GM12878 (cell line): ENCODE measurements around the gene ABHD17A. TPM values are rescaled to one million over a fixed set of nuclear protein-coding genes. Genes with fewer than 3 reads are reported as not detected.

Source experiments
- ATAC-seq: fragments of 200-7000 bp; cut with Tn5 transposase; 3 replicates; pipeline ENCODE4 v1.9.1; 2020; ENCODE audit warnings: mild to moderate bottlenecking, moderate library complexity
- BruUV-seq: library from RNA; stranded (reverse); fragments of 400-500 nt; replicated peaks from 2 replicates; lab custom pipeline; 2021; lab: Mats Ljungman, UMichigan
- CTCF ChIA-PET: fragments of 300-600 bp; sonication (Branson Sonifier 250); formaldehyde crosslinking; extraction: SDS; loops from one replicate; lab custom pipeline; 2021; ENCODE audit warnings: inconsistent platforms; lab: Yijun Ruan, JAX
- POLR2A ChIA-PET: fragments of 350-600 bp; formaldehyde crosslinking; extraction: SDS; loops from one replicate; lab custom pipeline; 2021; ENCODE audit warnings: inconsistent platforms; lab: Charles Lee
- RAD21 ChIA-PET: fragments of 300-600 bp; sonication (Branson Sonifier 250); formaldehyde crosslinking; loops from one replicate; lab custom pipeline; 2023; ENCODE audit warnings: antibody characterized with exemption; ENCODE audit not compliant: unreplicated experiment; lab: Charles Lee
- SMC1A ChIA-PET: fragments of 300-600 bp; sonication (Branson Sonifier 250); formaldehyde crosslinking; loops from one replicate; lab custom pipeline; 2023; ENCODE audit not compliant: unreplicated experiment, uncharacterized antibody; lab: Charles Lee
- DNase-seq: peaks from one replicate; pipeline ENCODE4 v3.0.0-alpha.2; 2011; ENCODE audit warnings: low read depth, low spot score
- FAIRE-seq: peaks from 3 replicates; lab custom pipeline; 2011; peaks lifted over from hg19 to GRCh38; lab: Jason Lieb, UNC
- H2AFZ ChIP-seq: 2 replicates; pipeline ENCODE4 v1.6.0; 2011; ENCODE audit warnings: low read depth, low read length, control low read depth; ENCODE audit not compliant: control insufficient read depth
- H3K27ac ChIP-seq: 2 replicates; pipeline ENCODE4 v1.5.1; 2011; ENCODE audit warnings: control low read depth; ENCODE audit not compliant: control insufficient read depth, insufficient read depth
- H3K27me3 ChIP-seq, 2 experiments: replicated peaks in 1 of 2; 2 replicates each; pipeline versions ENCODE4 v1.6.0 to v1.6.1; 2011; ENCODE audit warnings: low read length in 1 of 2; ENCODE audit not compliant: control insufficient read depth in 2 of 2, insufficient read depth in 2 of 2
- H3K36me3 ChIP-seq, 2 experiments: 2 replicates each; pipeline ENCODE4 v1.5.1; 2011; ENCODE audit warnings: low read length in 1 of 2; ENCODE audit not compliant: control insufficient read depth in 2 of 2, insufficient read depth in 2 of 2
- H3K4me1 ChIP-seq: 2 replicates; pipeline ENCODE4 v1.6.1; 2011; ENCODE audit warnings: mild to moderate bottlenecking, low read length, moderate library complexity, mixed read lengths; ENCODE audit not compliant: control insufficient read depth, insufficient read depth
- H3K4me2 ChIP-seq: 2 replicates; pipeline ENCODE4 v1.6.0; 2011; ENCODE audit warnings: control low read depth; ENCODE audit not compliant: control insufficient read depth, insufficient read depth
- H3K4me3 ChIP-seq: fragments of 200-600 bp; sonication (generic); 2 replicates; pipeline ENCODE4 v1.5.1; 2016
- H3K79me2 ChIP-seq: 2 replicates; pipeline ENCODE4 v1.6.0; 2011; ENCODE audit warnings: low read length; ENCODE audit not compliant: control insufficient read depth, insufficient read depth
- H3K9ac ChIP-seq: 2 replicates; pipeline ENCODE4 v1.8.0; 2011; ENCODE audit warnings: low read length, control low read depth, mixed read lengths; ENCODE audit not compliant: control insufficient read depth, insufficient read depth
- H3K9me3 ChIP-seq: replicated peaks from 3 replicates; pipeline ENCODE4 v1.5.1; 2011; ENCODE audit warnings: mild to moderate bottlenecking, low read length; ENCODE audit not compliant: control insufficient read depth, insufficient read depth
- H4K20me1 ChIP-seq: 2 replicates; pipeline ENCODE4 v1.6.0; 2011; ENCODE audit not compliant: control insufficient read depth, insufficient read depth
- ATF7 ChIP-seq: fragments of 450-650 bp; IDR thresholded peaks from 2 replicates; pipeline ENCODE4 v1.6.1; 2016; ENCODE audit warnings: low read depth, mild to moderate bottlenecking
- BHLHE40 ChIP-seq, 2 experiments: fragments of 450-650 bp in 1 of 2; IDR thresholded peaks; 2 replicates each; pipeline ENCODE4 v1.6.1; 2011 to 2017; ENCODE audit warnings: low read depth in 2 of 2, borderline replicate concordance in 1 of 2, improper control_type of control experiment in 1 of 2, low read length in 1 of 2, mild to moderate bottlenecking in 1 of 2
- CHD4 ChIP-seq: fragments of 200-600 bp; sonication (generic); IDR thresholded peaks from 2 replicates; pipeline ENCODE4 v1.6.1; 2016; ENCODE audit warnings: mild to moderate bottlenecking
- HDGF ChIP-seq: fragments of 450-650 bp; IDR thresholded peaks from 2 replicates; pipeline ENCODE4 v1.6.1; 2016; ENCODE audit warnings: antibody characterized with exemption
- JUNB ChIP-seq: IDR thresholded peaks from 2 replicates; pipeline ENCODE4 v1.6.1; 2016; ENCODE audit warnings: antibody characterized with exemption, mild to moderate bottlenecking
- JUND ChIP-seq: IDR thresholded peaks from 2 replicates; pipeline ENCODE4 v1.6.1; 2012; ENCODE audit warnings: low read depth, mild to moderate bottlenecking, low read length, improper control_type of control experiment, moderate library complexity
- LARP7 ChIP-seq: fragments of 450-650 bp; IDR thresholded peaks from 2 replicates; pipeline ENCODE4 v1.6.1; 2017; ENCODE audit warnings: mild to moderate bottlenecking
- MEF2B ChIP-seq: fragments of 450-650 bp; IDR thresholded peaks from 2 replicates; pipeline ENCODE4 v1.6.1; 2018; ENCODE audit warnings: mild to moderate bottlenecking, moderate library complexity; ENCODE audit not compliant: partially characterized antibody, poor library complexity, severe bottlenecking
- RAD51 ChIP-seq: fragments of 450-650 bp; IDR thresholded peaks from 2 replicates; pipeline ENCODE4 v1.6.1; 2016; ENCODE audit warnings: moderate library complexity, mild to moderate bottlenecking, inconsistent platforms
- SMAD5 ChIP-seq: IDR thresholded peaks from 2 replicates; pipeline ENCODE4 v1.6.1; 2016; ENCODE audit warnings: antibody characterized with exemption, low read depth
- SMC3 ChIP-seq: IDR thresholded peaks from 2 replicates; pipeline ENCODE4 v1.6.1; 2011; ENCODE audit warnings: low read length, improper control_type of control experiment, borderline replicate concordance
- WRNIP1 ChIP-seq: IDR thresholded peaks from 2 replicates; pipeline ENCODE4 v1.6.1; 2011; ENCODE audit warnings: low read depth, low read length, improper control_type of control experiment, borderline replicate concordance
- ZNF622 ChIP-seq: fragments of 450-650 bp; IDR thresholded peaks from 2 replicates; pipeline ENCODE4 v1.6.1; 2017; ENCODE audit warnings: mild to moderate bottlenecking, inconsistent platforms
- WGBS: methylation state at CpG from one replicate; pipeline ENCODE4 v1.1.6; 2016; ENCODE audit warnings: low lambda C conversion rate; ENCODE audit not compliant: insufficient replicate concordance, insufficient coverage; ENCODE audit errors: missing lambda C conversion rate; 5-methylcytosine and 5-hydroxymethylcytosine counted together
- in situ Hi-C: fragments of 300-500 bp; cut with MboI; formaldehyde crosslinking; loops from 9 replicates; pipeline ENCODE4 v1.14.3; 2018; ENCODE audit warnings: mixed read lengths
- intact Hi-C: fragments of 100-400 bp; cut with micrococcal nuclease; formaldehyde crosslinking; loops from one replicate; pipeline ENCODE4 v1.14.2; 2022; ENCODE audit not compliant: unreplicated experiment
- polyA plus RNA-seq, 11 experiments: library from polyadenylated mRNA; depleted of rRNA in 4 of 11; unstranded in 6 of 11; stranded (reverse) in 5 of 11; fragments of >200 nt; fragmentation: Nextera tagmentation in 4 of 11; fragmentation: Illumina TruSeq in 1 of 11; extraction: Ambion mirVana in 4 of 11; extraction: Trizol in 1 of 11; gene quantifications; 1 replicate in 1 of 11; 2 replicates in 10 of 11; pipeline versions ENCODE4 v1.2.1 to v1.2.3, GENCODE V29; 2011 to 2016; ENCODE audit warnings: inconsistent platforms in 2 of 11, missing spikeins in 2 of 11, low read depth in 1 of 11
- total RNA-seq, 4 experiments: library from RNA; depleted of rRNA in 3 of 4; stranded (reverse); fragments of >200 nt in 3 of 4; fragmentation: Illumina TruSeq in 1 of 4; extraction: Trizol in 1 of 4; gene quantifications; 2 replicates each; pipeline versions ENCODE4 v1.2.1 to v1.2.3, GENCODE V29; 2013 to 2021
- TF ChIP-seq, protein P1 (sequence below): fragments of 450-650 bp; conservative IDR thresholded peaks from 2 replicates; pipeline ENCODE4 v1.6.1; 2017; ENCODE audit warnings: mild to moderate bottlenecking, moderate library complexity
- TF ChIP-seq, protein P2 (sequence below): IDR thresholded peaks from 2 replicates; pipeline ENCODE4 v1.6.1; 2011; ENCODE audit warnings: low read depth, mild to moderate bottlenecking, low read length, moderate library complexity, borderline replicate concordance; ENCODE audit errors: extremely low read depth
- TF ChIP-seq, protein P3 (sequence below): IDR thresholded peaks from 2 replicates; pipeline ENCODE4 v1.6.1; 2011; ENCODE audit warnings: mild to moderate bottlenecking, low read depth, low read length, moderate library complexity; ENCODE audit not compliant: insufficient replicate concordance
- TF ChIP-seq, protein P4 (sequence below): IDR thresholded peaks from 2 replicates; pipeline ENCODE4 v1.6.1; 2012; ENCODE audit warnings: low read length, inconsistent platforms

ABHD17A gene
- total and polyA plus RNA-seq, 10 of the 15 experiments (the other 5 are each of a cell fraction or from before 2014, with no cell fraction given), result 0.13 to 126 (median 28.8) TPM; not detected in 1

DNA sequence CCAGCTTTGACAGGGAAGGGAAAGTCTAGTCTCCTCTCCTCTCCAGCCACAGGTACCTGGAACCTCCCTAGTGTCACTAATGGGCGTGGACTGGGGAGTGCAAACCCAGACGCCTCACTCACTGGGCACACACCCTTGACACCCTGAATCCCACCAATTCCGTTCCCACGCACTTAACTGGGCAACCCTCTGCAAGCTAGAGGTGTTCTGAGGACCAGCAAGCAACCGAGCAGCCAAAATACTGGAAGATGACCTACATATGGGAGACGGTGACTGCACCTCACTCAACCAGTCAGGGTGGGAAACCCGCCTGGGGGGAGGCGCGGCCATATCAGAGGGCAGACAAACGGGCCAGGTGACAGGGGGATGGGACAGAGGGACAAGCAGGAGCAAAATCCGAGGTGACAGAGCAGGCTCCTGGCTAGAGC, 991 bp downstream of the ABHD17A start (continued):
- TF ChIP-seq, protein P1, sequence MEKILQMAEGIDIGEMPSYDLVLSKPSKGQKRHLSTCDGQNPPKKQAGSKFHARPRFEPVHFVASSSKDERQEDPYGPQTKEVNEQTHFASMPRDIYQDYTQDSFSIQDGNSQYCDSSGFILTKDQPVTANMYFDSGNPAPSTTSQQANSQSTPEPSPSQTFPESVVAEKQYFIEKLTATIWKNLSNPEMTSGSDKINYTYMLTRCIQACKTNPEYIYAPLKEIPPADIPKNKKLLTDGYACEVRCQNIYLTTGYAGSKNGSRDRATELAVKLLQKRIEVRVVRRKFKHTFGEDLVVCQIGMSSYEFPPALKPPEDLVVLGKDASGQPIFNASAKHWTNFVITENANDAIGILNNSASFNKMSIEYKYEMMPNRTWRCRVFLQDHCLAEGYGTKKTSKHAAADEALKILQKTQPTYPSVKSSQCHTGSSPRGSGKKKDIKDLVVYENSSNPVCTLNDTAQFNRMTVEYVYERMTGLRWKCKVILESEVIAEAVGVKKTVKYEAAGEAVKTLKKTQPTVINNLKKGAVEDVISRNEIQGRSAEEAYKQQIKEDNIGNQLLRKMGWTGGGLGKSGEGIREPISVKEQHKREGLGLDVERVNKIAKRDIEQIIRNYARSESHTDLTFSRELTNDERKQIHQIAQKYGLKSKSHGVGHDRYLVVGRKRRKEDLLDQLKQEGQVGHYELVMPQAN, result no peak

DNA sequence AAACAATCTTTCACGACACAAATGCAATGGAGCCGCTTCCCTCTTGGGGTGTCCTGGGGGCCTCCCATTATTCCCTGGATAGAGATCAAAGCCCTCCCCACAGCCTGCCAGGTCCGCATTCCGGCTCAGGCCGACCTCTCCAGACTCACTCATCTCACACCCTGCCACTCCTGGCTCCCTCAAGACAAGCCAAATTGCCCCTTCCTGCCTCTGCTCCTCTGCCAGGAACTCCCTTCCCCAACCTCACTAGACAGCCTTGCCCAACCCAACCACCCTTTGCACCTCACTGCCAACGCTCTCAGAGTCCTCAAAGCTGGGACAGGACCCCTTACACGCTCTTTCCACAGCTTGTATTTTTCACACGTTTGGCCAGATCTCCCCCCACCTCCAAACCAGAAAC, 1.5 kb downstream of the ABHD17A start:
- peaks cover 0 to 6% of the 10 kb centered on the region in 2 experiments; a peak in 2 of 4 replicates for H3K36me3 ChIP-seq
- CTCF ChIA-PET, result interaction anchor here (2.4 kb wide), 1 partner anchor 19 kb away, joined by 5 read pairs; no protein-coding TSS in a partner anchor
- RAD21 ChIA-PET, result interaction anchor here (0.5 to 1.5 kb wide), 2 partner anchors 11 to 19 kb away, joined by 4 to 7 read pairs; no protein-coding TSS in a partner anchor
- POLR2A ChIA-PET, result interaction anchor here (0.8 to 2.7 kb wide), 2 partner anchors 9 to 20 kb away, joined by 3 to 9 read pairs; no protein-coding TSS in a partner anchor
- ATAC-seq (peak; percentile 17), FAIRE-seq (no peak), DNase-seq (no peak)
- no peaks in the 10 kb centered on the region for H3K9me3 ChIP-seq
- WGBS, result 26% methylated on average over 8 of the region's 8 CpGs
- peaks cover 21% of the 10 kb centered on the region for H3K4me1 ChIP-seq
- peak overlapping the region; percentile 27; the same call in 1 of the 2 replicates for H3K27ac ChIP-seq
- peaks cover 34% of the 10 kb centered on the region for H3K79me2 ChIP-seq
- intact Hi-C loops (no loop called here), in situ Hi-C loops (no loop called here)
- no peak overlapping the region for H2AFZ ChIP-seq
- H4K20me1 ChIP-seq, result peaks cover 9% of the 10 kb centered on the region; the same call in 1 of the 2 replicates
- H3K4me2 ChIP-seq, result peak overlapping the region; percentile 86
- SMC1A ChIA-PET, result interaction anchor here (2.0 kb wide), 1 partner anchor 21 kb away, joined by 6 read pairs; no protein-coding TSS in a partner anchor
- H3K4me3 ChIP-seq, result peak overlapping the region; percentile 99
- peak overlapping the region; percentile 96 for H3K9ac ChIP-seq
- H3K27me3 ChIP-seq, result no peaks in the 10 kb centered on the region
- no TSS peak for BruUV-seq
- TF ChIP-seq BHLHE40 (IDR thresholded peaks at IDR 0.05; ENCODE audit: borderline replicate concordance in 1 of 2, low read depth in 2 of 2, low read length in 1 of 2), result no peak
- TF ChIP-seq SMAD5, result no peak
- TF ChIP-seq MEF2B, result no peak
- TF ChIP-seq RAD51, result no peak
- TF ChIP-seq, protein P2, sequence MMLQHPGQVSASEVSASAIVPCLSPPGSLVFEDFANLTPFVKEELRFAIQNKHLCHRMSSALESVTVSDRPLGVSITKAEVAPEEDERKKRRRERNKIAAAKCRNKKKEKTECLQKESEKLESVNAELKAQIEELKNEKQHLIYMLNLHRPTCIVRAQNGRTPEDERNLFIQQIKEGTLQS, result no peak
- TF ChIP-seq, protein P3, sequence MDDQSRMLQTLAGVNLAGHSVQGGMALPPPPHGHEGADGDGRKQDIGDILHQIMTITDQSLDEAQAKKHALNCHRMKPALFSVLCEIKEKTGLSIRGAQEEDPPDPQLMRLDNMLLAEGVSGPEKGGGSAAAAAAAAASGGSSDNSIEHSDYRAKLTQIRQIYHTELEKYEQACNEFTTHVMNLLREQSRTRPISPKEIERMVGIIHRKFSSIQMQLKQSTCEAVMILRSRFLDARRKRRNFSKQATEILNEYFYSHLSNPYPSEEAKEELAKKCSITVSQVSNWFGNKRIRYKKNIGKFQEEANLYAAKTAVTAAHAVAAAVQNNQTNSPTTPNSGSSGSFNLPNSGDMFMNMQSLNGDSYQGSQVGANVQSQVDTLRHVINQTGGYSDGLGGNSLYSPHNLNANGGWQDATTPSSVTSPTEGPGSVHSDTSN, result no peak
- no peak for TF ChIP-seq SMC3
- no peak for TF ChIP-seq ZNF622
- TF ChIP-seq, protein P4, sequence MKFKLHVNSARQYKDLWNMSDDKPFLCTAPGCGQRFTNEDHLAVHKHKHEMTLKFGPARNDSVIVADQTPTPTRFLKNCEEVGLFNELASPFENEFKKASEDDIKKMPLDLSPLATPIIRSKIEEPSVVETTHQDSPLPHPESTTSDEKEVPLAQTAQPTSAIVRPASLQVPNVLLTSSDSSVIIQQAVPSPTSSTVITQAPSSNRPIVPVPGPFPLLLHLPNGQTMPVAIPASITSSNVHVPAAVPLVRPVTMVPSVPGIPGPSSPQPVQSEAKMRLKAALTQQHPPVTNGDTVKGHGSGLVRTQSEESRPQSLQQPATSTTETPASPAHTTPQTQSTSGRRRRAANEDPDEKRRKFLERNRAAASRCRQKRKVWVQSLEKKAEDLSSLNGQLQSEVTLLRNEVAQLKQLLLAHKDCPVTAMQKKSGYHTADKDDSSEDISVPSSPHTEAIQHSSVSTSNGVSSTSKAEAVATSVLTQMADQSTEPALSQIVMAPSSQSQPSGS, result no peak
- no peak for TF ChIP-seq HDGF
- TF ChIP-seq JUND, result no peak
- TF ChIP-seq LARP7, result no peak
- no peak for TF ChIP-seq ATF7
- no peak for TF ChIP-seq WRNIP1
- TF ChIP-seq JUNB, result no peak
- TF ChIP-seq CHD4, result no peak
